ENCODE data around the gene P3H3. TPM values are rescaled to one million over a fixed set of nuclear protein-coding genes. Genes with fewer than 3 reads are reported as not detected.

P3H3 gene
- total and polyA plus RNA-seq, 2 donors (not counting 3 experiments of a cell fraction or from before 2014, with no cell fraction given) = 75.9 to 76.5 TPM

- no peaks in the 10 kb centered on the region for H3K9me1 ChIP-seq (replicated peaks; ENCODE audit: control insufficient read depth, extremely low read depth, insufficient read depth, low read length)
- intact Hi-C loops (cut with micrococcal nuclease) (no loop called here), dilution Hi-C loops (cut with MboI; ENCODE audit: extremely low pct_ligation_motif_present, low sequenced_read_pairs) (no loop called here)
- ChIA-PET CTCF (interaction anchor here (1.4 to 9.5 kb wide), 7 partner anchors 13 to 162 kb away, joined by 3 to 107 read pairs (median 9); partner anchors contain the start of genes MLF2 and PTMS), POLR2A (no interaction called here)
- H3K4me1 ChIP-seq (ENCODE audit: control insufficient read depth, extremely low read depth, insufficient read depth, low read length) = peaks cover 5% of the 10 kb centered on the region
- H3K4me2 ChIP-seq (ENCODE audit: insufficient read depth, low read length) = no peak overlapping the region
- BruUV-seq (replicated peaks) = no TSS peak
- H3K4me3 ChIP-seq (replicated peaks in 1 of 3; ENCODE audit: insufficient read depth in 1 of 3, low read depth in 1 of 3, low read length in 3 of 3) = no peak overlapping the region
- no peaks in the 10 kb centered on the region for H4K20me1 ChIP-seq (replicated peaks; ENCODE audit: control insufficient read depth, extremely low read depth, insufficient read depth, low read length)
- H3K36me3 ChIP-seq (ENCODE audit: control insufficient read depth in 2 of 2, extremely low read depth in 1 of 2, insufficient read depth in 2 of 2, low read length in 2 of 2) = no peaks in the 10 kb centered on the region
- DNase-seq (ENCODE audit: low read depth, low spot score) (no peak), FAIRE-seq (no peak)
- TF ChIP-seq POLR2A (IDR thresholded peaks at IDR 0.05; ENCODE audit: low read depth, low read length) (no peak), MYC (IDR thresholded peaks at IDR 0.05; ENCODE audit: low read depth, low read length) (no peak), JUN (IDR thresholded peaks at IDR 0.05; ENCODE audit: borderline replicate concordance, insufficient read depth, insufficient read length, low read depth) (no peak), GATA2 (IDR thresholded peaks at IDR 0.05; ENCODE audit: insufficient read depth, insufficient read length, low read depth, low read length) (no peak), EZH2 (IDR thresholded peaks at IDR 0.05; ENCODE audit: borderline replicate concordance, low read depth, low read length, severe bottlenecking) (no peak), FOS (IDR thresholded peaks at IDR 0.05; ENCODE audit: borderline replicate concordance, insufficient read depth, low read length) (no peak), POLR2AphosphoS5 (IDR thresholded peaks at IDR 0.05; ENCODE audit: insufficient read depth, low read depth, low read length) (no peak)
- TF ChIP-seq, protein P1, sequence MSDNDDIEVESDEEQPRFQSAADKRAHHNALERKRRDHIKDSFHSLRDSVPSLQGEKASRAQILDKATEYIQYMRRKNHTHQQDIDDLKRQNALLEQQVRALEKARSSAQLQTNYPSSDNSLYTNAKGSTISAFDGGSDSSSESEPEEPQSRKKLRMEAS (IDR thresholded peaks at IDR 0.05; ENCODE audit: insufficient read depth, insufficient read length) = no peak
- TF ChIP-seq, protein P2, sequence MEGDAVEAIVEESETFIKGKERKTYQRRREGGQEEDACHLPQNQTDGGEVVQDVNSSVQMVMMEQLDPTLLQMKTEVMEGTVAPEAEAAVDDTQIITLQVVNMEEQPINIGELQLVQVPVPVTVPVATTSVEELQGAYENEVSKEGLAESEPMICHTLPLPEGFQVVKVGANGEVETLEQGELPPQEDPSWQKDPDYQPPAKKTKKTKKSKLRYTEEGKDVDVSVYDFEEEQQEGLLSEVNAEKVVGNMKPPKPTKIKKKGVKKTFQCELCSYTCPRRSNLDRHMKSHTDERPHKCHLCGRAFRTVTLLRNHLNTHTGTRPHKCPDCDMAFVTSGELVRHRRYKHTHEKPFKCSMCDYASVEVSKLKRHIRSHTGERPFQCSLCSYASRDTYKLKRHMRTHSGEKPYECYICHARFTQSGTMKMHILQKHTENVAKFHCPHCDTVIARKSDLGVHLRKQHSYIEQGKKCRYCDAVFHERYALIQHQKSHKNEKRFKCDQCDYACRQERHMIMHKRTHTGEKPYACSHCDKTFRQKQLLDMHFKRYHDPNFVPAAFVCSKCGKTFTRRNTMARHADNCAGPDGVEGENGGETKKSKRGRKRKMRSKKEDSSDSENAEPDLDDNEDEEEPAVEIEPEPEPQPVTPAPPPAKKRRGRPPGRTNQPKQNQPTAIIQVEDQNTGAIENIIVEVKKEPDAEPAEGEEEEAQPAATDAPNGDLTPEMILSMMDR (IDR thresholded peaks at IDR 0.05; ENCODE audit: extremely low read depth in 1 of 2, insufficient read depth in 1 of 2, low read depth in 1 of 2, low read length in 2 of 2) = no peak
- H3K9ac ChIP-seq (replicated peaks; ENCODE audit: extremely low read depth, insufficient read depth, low read length) = no peak overlapping the region
- H3K27ac ChIP-seq (ENCODE audit: insufficient read depth, low read depth, low read length) = no peak overlapping the region
- no peaks in the 10 kb centered on the region for H3K9me3 ChIP-seq (replicated peaks; ENCODE audit: control insufficient read depth, insufficient read depth, low read length)
- no peaks in the 10 kb centered on the region for H3K79me2 ChIP-seq (ENCODE audit: control insufficient read depth, insufficient read depth, low read length)
- H3K27me3 ChIP-seq (ENCODE audit: control insufficient read depth in 2 of 2, insufficient read depth in 2 of 2, low read length in 2 of 2) = no peaks in the 10 kb centered on the region
- no peak overlapping the region for H2AFZ ChIP-seq (ENCODE audit: low read depth, low read length)
These were observed 47.6 kb upstream of the P3H3 start for GRCh38 chr12:6780573-6780972.

Data from endothelial cell of umbilical vein (primary cell).